Astrocyte (in vitro differentiated cells and primary cell): Measurements from ENCODE around the gene EPHB1.

Experiments used
- CTCF ChIP-seq: IDR thresholded peaks from 2 replicates; pipeline ENCODE4 v1.5.1; 2011; ENCODE audit warnings: low read depth, mild to moderate bottlenecking, inconsistent platforms, low read length, moderate library complexity; ENCODE audit not compliant: insufficient read depth
- EZH2 ChIP-seq: IDR thresholded peaks from 2 replicates; pipeline ENCODE4 v1.6.1; 2012; ENCODE audit warnings: mild to moderate bottlenecking, low read length, inconsistent platforms; ENCODE audit not compliant: insufficient read depth

- TF ChIP-seq CTCF (no peak), EZH2 (no peak)
Measured at GRCh38 chr3:135246027-135246426, 451.0 kb downstream of the EPHB1 start.
